ENCODE data around the gene PRPS1. TPM values are rescaled to one million over a fixed set of nuclear protein-coding genes. Genes with fewer than 3 reads are reported as not detected.
"Not testable (repeated sequence)": the region's sequence is repeated elsewhere in the genome, so short reads cannot be mapped to it uniquely, and the experiment has no call there.

The PRPS1 gene
- total and polyA plus RNA-seq, 7 experiments from 2014 or later: 54.7 to 71.8 (median 60.1) TPM

GRCh38 chrX:107684956-107685385 is 56.7 kb downstream of the PRPS1 start:
- peaks cover 0 to 9% of the 10 kb centered on the region in 2 donors for H3K4me1 ChIP-seq (ENCODE audit: control insufficient read depth in 2 of 2, insufficient read depth in 2 of 2, low read length in 2 of 2)
- peaks cover 28 to 50% (median 39%) of the 10 kb centered on the region in 7 donors for H3K4me1 Mint-ChIP-seq
- peak overlapping the region in 1 of 10 donors; percentile 5 for H3K4me3 Mint-ChIP-seq
- ChIA-PET CTCF (no interaction called here), POLR2A (interaction anchor here (0.6 to 35.3 kb wide), 3 partner anchors 10 to 39 kb away, joined by 3 to 1138 read pairs (median 3); no protein-coding TSS in a partner anchor)
- no peaks in the 10 kb centered on the region for H3K27me3 Mint-ChIP-seq
- peak overlapping the region in 4 of 9 donors; percentile 2 to 69 (median 12) for H3K27ac Mint-ChIP-seq
- no peak overlapping the region for H3K4me3 ChIP-seq (ENCODE audit: low read length)
- DNase-seq (no peak), ATAC-seq (peak; percentile 74)
- H3K27me3 ChIP-seq (ENCODE audit: control insufficient read depth in 2 of 2, insufficient read depth in 2 of 2, low read length in 2 of 2): no peaks in the 10 kb centered on the region
- H3K9me3 Mint-ChIP-seq: peaks cover 0 to 2% (median 0%) of the 10 kb centered on the region in 11 donors
- intact Hi-C loops (cut with micrococcal nuclease): no loop called here
- H3K27ac ChIP-seq (ENCODE audit: low read depth, low read length): no peak overlapping the region
- H3K36me3 ChIP-seq (ENCODE audit: control insufficient read depth in 2 of 3, insufficient read depth in 3 of 3, low read length in 3 of 3): no peaks in the 10 kb centered on the region
- H3K9me3 ChIP-seq (ENCODE audit: control insufficient read depth in 2 of 3, low read length in 3 of 3): no peaks in the 10 kb centered on the region
- no peaks in the 10 kb centered on the region for H3K36me3 Mint-ChIP-seq

- H3K27me3 Mint-ChIP-seq; H3K4me1 ChIP-seq (ENCODE audit: control insufficient read depth in 2 of 2, insufficient read depth in 2 of 2, low read length in 2 of 2); DNase-seq; H3K4me3 Mint-ChIP-seq; H3K36me3 Mint-ChIP-seq; H3K27ac Mint-ChIP-seq; H3K9me3 ChIP-seq (ENCODE audit: control insufficient read depth in 2 of 3, low read length in 3 of 3); H3K27ac ChIP-seq (ENCODE audit: low read depth, low read length); ATAC-seq; intact Hi-C loops (cut with micrococcal nuclease); H3K4me3 ChIP-seq (ENCODE audit: low read length); H3K9me3 Mint-ChIP-seq; H3K36me3 ChIP-seq (ENCODE audit: control insufficient read depth in 2 of 3, insufficient read depth in 3 of 3, low read length in 3 of 3); CTCF ChIA-PET; H3K27me3 ChIP-seq (ENCODE audit: control insufficient read depth in 2 of 2, insufficient read depth in 2 of 2, low read length in 2 of 2): not testable (repeated sequence)
- H3K4me1 Mint-ChIP-seq: peaks cover 25 to 43% (median 33%) of the 10 kb centered on the region in 7 donors
- POLR2A ChIA-PET: interaction anchor here (2.3 to 35.3 kb wide), 2 partner anchors 8 to 26 kb away, joined by 18 to 1138 read pairs; no protein-coding TSS in a partner anchor
These were observed 57.3 kb downstream of the PRPS1 start for GRCh38 chrX:107685586-107685985.

GRCh38 chrX:107686026-107686425 is 57.7 kb downstream of the PRPS1 start:
- Mint-ChIP-seq H3K27me3 (no peaks in the 10 kb centered on the region), H3K36me3 (no peaks in the 10 kb centered on the region), H3K4me3 (no peak overlapping the region), H3K27ac (no peak overlapping the region), H3K9me3 (peaks cover 0 to 2% (median 0%) of the 10 kb centered on the region in 11 donors), H3K4me1 (peaks cover 21 to 43% (median 28%) of the 10 kb centered on the region in 7 donors)
- no peak overlapping the region for H3K27ac ChIP-seq (ENCODE audit: low read depth, low read length)
- ChIA-PET POLR2A (interaction anchor here (2.3 to 35.3 kb wide), 2 partner anchors 9 to 25 kb away, joined by 18 to 1138 read pairs; no protein-coding TSS in a partner anchor), CTCF (no interaction called here)
- no peak overlapping the region for H3K4me3 ChIP-seq (ENCODE audit: low read length)
- no peaks in the 10 kb centered on the region for H3K27me3 ChIP-seq (ENCODE audit: control insufficient read depth in 2 of 2, insufficient read depth in 2 of 2, low read length in 2 of 2)
- H3K4me1 ChIP-seq (ENCODE audit: control insufficient read depth in 2 of 2, insufficient read depth in 2 of 2, low read length in 2 of 2): peaks cover 0 to 9% of the 10 kb centered on the region in 2 donors
- no peaks in the 10 kb centered on the region for H3K9me3 ChIP-seq (ENCODE audit: control insufficient read depth in 2 of 3, low read length in 3 of 3)
- ATAC-seq (no peak), DNase-seq (no peak)
- H3K36me3 ChIP-seq (ENCODE audit: control insufficient read depth in 2 of 3, insufficient read depth in 3 of 3, low read length in 3 of 3): no peaks in the 10 kb centered on the region
- intact Hi-C loops (cut with micrococcal nuclease): loop anchor here in 1 of 2 donors (2.0 kb wide), 1 partner anchor 15 kb away; no protein-coding TSS in a partner anchor

GRCh38 chrX:107686792-107687191 is 58.5 kb downstream of the PRPS1 start:
- POLR2A ChIA-PET: interaction anchor here (2.3 to 35.3 kb wide), 2 partner anchors 10 to 25 kb away, joined by 18 to 1138 read pairs; no protein-coding TSS in a partner anchor
- H3K27me3 Mint-ChIP-seq: no peaks in the 10 kb centered on the region
- H3K4me1 Mint-ChIP-seq: peaks cover 20 to 43% (median 30%) of the 10 kb centered on the region in 7 donors

GRCh38 chrX:107687445-107687844 is 59.1 kb downstream of the PRPS1 start:
- peaks cover 0 to 9% of the 10 kb centered on the region in 2 donors for H3K4me1 ChIP-seq (ENCODE audit: control insufficient read depth in 2 of 2, insufficient read depth in 2 of 2, low read length in 2 of 2)
- Mint-ChIP-seq H3K9me3 (no peaks in the 10 kb centered on the region), H3K36me3 (no peaks in the 10 kb centered on the region), H3K4me3 (no peak overlapping the region), H3K4me1 (peaks cover 20 to 43% (median 30%) of the 10 kb centered on the region in 7 donors), H3K27me3 (no peaks in the 10 kb centered on the region), H3K27ac (no peak overlapping the region)
- H3K27ac ChIP-seq (ENCODE audit: low read depth, low read length): no peak overlapping the region
- no peak overlapping the region for H3K4me3 ChIP-seq (ENCODE audit: low read length)
- ChIA-PET CTCF (interaction anchor here (1.7 kb wide), 1 partner anchor 14 kb away, joined by 3 read pairs; no protein-coding TSS in a partner anchor), POLR2A (interaction anchor here (2.3 to 35.3 kb wide), 2 partner anchors 10 to 24 kb away, joined by 18 to 1138 read pairs; no protein-coding TSS in a partner anchor)
- H3K36me3 ChIP-seq (ENCODE audit: control insufficient read depth in 2 of 3, insufficient read depth in 3 of 3, low read length in 3 of 3): no peaks in the 10 kb centered on the region
- ATAC-seq: no peak
- no peaks in the 10 kb centered on the region for H3K9me3 ChIP-seq (ENCODE audit: control insufficient read depth in 2 of 3, low read length in 3 of 3)
- intact Hi-C loops (cut with micrococcal nuclease): loop anchor here in 1 of 2 donors (2.0 kb wide), 1 partner anchor 13 kb away; no protein-coding TSS in a partner anchor
- no peak for DNase-seq
- no peaks in the 10 kb centered on the region for H3K27me3 ChIP-seq (ENCODE audit: control insufficient read depth in 2 of 2, insufficient read depth in 2 of 2, low read length in 2 of 2)

More at GRCh38 chrX:107686792-107687191, 58.5 kb downstream of the PRPS1 start:
- H3K27me3 ChIP-seq (ENCODE audit: control insufficient read depth in 2 of 2, insufficient read depth in 2 of 2, low read length in 2 of 2): no peaks in the 10 kb centered on the region
- intact Hi-C loops (cut with micrococcal nuclease): loop anchor here in 1 of 2 donors (2.0 kb wide), 1 partner anchor 14 kb away; no protein-coding TSS in a partner anchor
- H3K4me1 ChIP-seq (ENCODE audit: control insufficient read depth in 2 of 2, insufficient read depth in 2 of 2, low read length in 2 of 2): peaks cover 0 to 9% of the 10 kb centered on the region in 2 donors
- no peak overlapping the region for H3K4me3 ChIP-seq (ENCODE audit: low read length)
- no peak overlapping the region for H3K4me3 Mint-ChIP-seq
- CTCF ChIA-PET: interaction anchor here (1.7 kb wide), 1 partner anchor 13 kb away, joined by 3 read pairs; no protein-coding TSS in a partner anchor
- no peak overlapping the region for H3K27ac Mint-ChIP-seq
- no peaks in the 10 kb centered on the region for H3K9me3 ChIP-seq (ENCODE audit: control insufficient read depth in 2 of 3, low read length in 3 of 3)
- H3K36me3 Mint-ChIP-seq: no peaks in the 10 kb centered on the region
- ATAC-seq: no peak
- no peak overlapping the region for H3K27ac ChIP-seq (ENCODE audit: low read depth, low read length)
- H3K36me3 ChIP-seq (ENCODE audit: control insufficient read depth in 2 of 3, insufficient read depth in 3 of 3, low read length in 3 of 3): no peaks in the 10 kb centered on the region
- no peak for DNase-seq
- H3K9me3 Mint-ChIP-seq: peaks cover 0 to 2% (median 0%) of the 10 kb centered on the region in 11 donors

- Histone ChIP-seq H3K27ac (ENCODE audit: low read depth, low read length) (no peak overlapping the region), H3K4me1 (ENCODE audit: control insufficient read depth in 2 of 2, insufficient read depth in 2 of 2, low read length in 2 of 2) (no peaks in the 10 kb centered on the region), H3K27me3 (ENCODE audit: control insufficient read depth in 2 of 2, insufficient read depth in 2 of 2, low read length in 2 of 2) (no peaks in the 10 kb centered on the region), H3K4me3 (ENCODE audit: low read length) (no peak overlapping the region), H3K9me3 (ENCODE audit: control insufficient read depth in 2 of 3, low read length in 3 of 3) (no peaks in the 10 kb centered on the region), H3K36me3 (ENCODE audit: control insufficient read depth in 2 of 3, insufficient read depth in 3 of 3, low read length in 3 of 3) (no peaks in the 10 kb centered on the region)
- H3K36me3 Mint-ChIP-seq: no peaks in the 10 kb centered on the region
- peak overlapping the region in 1 of 9 donors; percentile 48 for H3K27ac Mint-ChIP-seq
- DNase-seq (no peak), ATAC-seq (no peak)
- no peak overlapping the region for H3K4me3 Mint-ChIP-seq
- intact Hi-C loops (cut with micrococcal nuclease): no loop called here
- POLR2A ChIA-PET: interaction anchor here (2.0 to 35.3 kb wide), 2 partner anchors 17 to 20 kb away, joined by 4 to 1138 read pairs; no protein-coding TSS in a partner anchor
- peaks cover 6 to 20% (median 11%) of the 10 kb centered on the region in 7 donors for H3K4me1 Mint-ChIP-seq
- CTCF ChIA-PET: no interaction called here
- no peaks in the 10 kb centered on the region for H3K9me3 Mint-ChIP-seq
- H3K27me3 Mint-ChIP-seq: peaks cover 0 to 4% (median 0%) of the 10 kb centered on the region in 5 donors
These were observed 62.7 kb downstream of the PRPS1 start for GRCh38 chrX:107691024-107691448.
